Ammon's horn (tissue), 1 donor: Measurements from ENCODE around the gene DLGAP1.
A peak's percentile ranks its signal among the peaks of the same experiment; 100 is the strongest.

Experiments used
- DNase-seq: peaks from one replicate; pipeline ENCODE4 v3.0.0-alpha.2; 2016; ENCODE audit warnings: low spot score

The DLGAP1 gene

GRCh38 chr18:3460823-3461398 is 994.2 kb downstream of the DLGAP1 start:
- DNase-seq = no peak

- DNase-seq = peak; percentile 80
These were observed 995.9 kb downstream of the DLGAP1 start for GRCh38 chr18:3458952-3459853.

- DNase-seq = no peak
These were observed 996.7 kb downstream of the DLGAP1 start for GRCh38 chr18:3458378-3458777.

- no peak for DNase-seq
These were observed 997.8 kb downstream of the DLGAP1 start for GRCh38 chr18:3457261-3457724.

GRCh38 chr18:3456686-3457069 is 998.4 kb downstream of the DLGAP1 start:
- DNase-seq = no peak

- no peak for DNase-seq
These were observed 999.0 kb downstream of the DLGAP1 start for GRCh38 chr18:3455907-3456685.

- DNase-seq = no peak
These were observed 999.9 kb downstream of the DLGAP1 start for GRCh38 chr18:3455090-3455635.

- DNase-seq = peak; percentile 64
These were observed 1000.6 kb downstream of the DLGAP1 start for GRCh38 chr18:3454365-3455089.

- DNase-seq = peak; percentile 38
These were observed 1001.4 kb downstream of the DLGAP1 start for GRCh38 chr18:3453540-3454364.

GRCh38 chr18:3452750-3453539 is 1002.2 kb downstream of the DLGAP1 start:
- no peak for DNase-seq

GRCh38 chr18:3451989-3452749 is 1002.9 kb downstream of the DLGAP1 start:
- DNase-seq = peak; percentile 33

GRCh38 chr18:3451183-3451988 is 1003.7 kb downstream of the DLGAP1 start:
- DNase-seq = peak; percentile 85

GRCh38 chr18:3450799-3451182 is 1004.3 kb downstream of the DLGAP1 start:
- no peak for DNase-seq

- peak; percentile 73 for DNase-seq
These were observed 1004.9 kb downstream of the DLGAP1 start, which contains the start of gene TGIF1 for GRCh38 chr18:3450012-3450798. Gene TGIF1 (plus strand): TSS chr18:3450172. CDS start chr18:3450490, 318 bp downstream.

- DNase-seq = no peak
These were observed 1005.5 kb downstream of the DLGAP1 start for GRCh38 chr18:3449512-3450011.

- DNase-seq = peak; percentile 79
These were observed 1006.1 kb downstream of the DLGAP1 start for GRCh38 chr18:3448838-3449511.
